Measurements from ENCODE around the gene SIRT2. TPM values are rescaled to one million over a fixed set of nuclear protein-coding genes. Genes with fewer than 3 reads are reported as not detected.
A peak's percentile ranks its signal among the peaks of the same experiment; 100 is the strongest.

SIRT2 gene
- total and polyA plus RNA-seq, 2 donors from 2014 or later = 36.0 to 56.9 TPM

- FAIRE-seq = no peak
Observed at GRCh38 chr19:38900202-38900629, 798 bp upstream of the SIRT2 start.

GRCh38 chr19:38898788-38899446 is 501 bp downstream of the SIRT2 start:
- FAIRE-seq = no peak
- Histone ChIP-seq H3K27me3 (ENCODE audit: control insufficient read depth, insufficient read depth, low read length) (no peaks in the 10 kb centered on the region), H3K4me1 (ENCODE audit: control insufficient read depth in 2 of 3, insufficient read depth in 2 of 3, low read depth in 1 of 3, low read length in 3 of 3) (peaks cover 4 to 18% (median 9%) of the 10 kb centered on the region in 3 donors), H3K9me3 (ENCODE audit: control insufficient read depth in 2 of 3, insufficient read depth in 1 of 3, low read length in 3 of 3) (peaks cover 0 to 3% (median 0%) of the 10 kb centered on the region in 3 donors), H3K4me3 (ENCODE audit: low read length in 3 of 3) (peak overlapping the region; percentile 74 to 95 (median 94)), H3K9ac (ENCODE audit: low read length in 3 of 3) (peak overlapping the region; percentile 80 to 95 (median 90)), H3K36me3 (ENCODE audit: control insufficient read depth in 2 of 3, insufficient read depth in 3 of 3, low read length in 3 of 3) (no peaks in the 10 kb centered on the region), H3K27ac (ENCODE audit: low read depth in 2 of 2, low read length in 2 of 2) (peak overlapping the region; percentile 79 to 80)
- no peak for TF ChIP-seq CTCF (IDR thresholded peaks at IDR 0.05; ENCODE audit: borderline replicate concordance, extremely low read depth, insufficient read depth)
- DNase-seq = peak in 1 of 5 donors; percentile 19
- intact Hi-C loops (cut with DNase I) = no loop called here

More at GRCh38 chr19:38900202-38900629, 798 bp upstream of the SIRT2 start:
- Histone ChIP-seq H3K9ac (ENCODE audit: low read length in 3 of 3) (peak overlapping the region; percentile 72 to 90 (median 77)), H3K4me3 (ENCODE audit: low read length in 3 of 3) (peak overlapping the region; percentile 73 to 86 (median 74)), H3K36me3 (ENCODE audit: control insufficient read depth in 2 of 3, insufficient read depth in 3 of 3, low read length in 3 of 3) (peaks cover 0 to 4% (median 0%) of the 10 kb centered on the region in 3 donors), H3K27ac (ENCODE audit: low read depth in 2 of 2, low read length in 2 of 2) (peak overlapping the region; percentile 72 to 90), H3K9me3 (ENCODE audit: control insufficient read depth in 2 of 3, insufficient read depth in 1 of 3, low read length in 3 of 3) (peaks cover 0 to 3% (median 0%) of the 10 kb centered on the region in 3 donors), H3K4me1 (ENCODE audit: control insufficient read depth in 2 of 3, insufficient read depth in 2 of 3, low read depth in 1 of 3, low read length in 3 of 3) (peaks cover 4 to 11% (median 9%) of the 10 kb centered on the region in 3 donors), H3K27me3 (ENCODE audit: control insufficient read depth, insufficient read depth, low read length) (no peaks in the 10 kb centered on the region)
- no peak for DNase-seq
- no peak for TF ChIP-seq CTCF (IDR thresholded peaks at IDR 0.05; ENCODE audit: borderline replicate concordance, extremely low read depth, insufficient read depth)
- intact Hi-C loops (cut with DNase I) = no loop called here

- intact Hi-C loops (cut with DNase I) = no loop called here
- H3K27me3 ChIP-seq (ENCODE audit: control insufficient read depth, insufficient read depth, low read length) = no peaks in the 10 kb centered on the region
- H3K4me3 ChIP-seq (ENCODE audit: low read length in 3 of 3) = no peak overlapping the region
- no peak for DNase-seq
- no peak for TF ChIP-seq CTCF (IDR thresholded peaks at IDR 0.05; ENCODE audit: borderline replicate concordance, extremely low read depth, insufficient read depth)
- H3K9me3 ChIP-seq (ENCODE audit: control insufficient read depth in 2 of 3, insufficient read depth in 1 of 3, low read length in 3 of 3) = no peaks in the 10 kb centered on the region
- no peak for FAIRE-seq
- peaks cover 4 to 20% (median 9%) of the 10 kb centered on the region in 3 donors for H3K4me1 ChIP-seq (ENCODE audit: control insufficient read depth in 2 of 3, insufficient read depth in 2 of 3, low read depth in 1 of 3, low read length in 3 of 3)
- H3K36me3 ChIP-seq (ENCODE audit: control insufficient read depth in 2 of 3, insufficient read depth in 3 of 3, low read length in 3 of 3) = peaks cover 0 to 6% (median 5%) of the 10 kb centered on the region in 3 donors
- H3K27ac ChIP-seq (ENCODE audit: low read depth in 2 of 2, low read length in 2 of 2) = no peak overlapping the region
- H3K9ac ChIP-seq (ENCODE audit: low read length in 3 of 3) = peak overlapping the region in 1 of 3 donors; percentile 19
Observed at GRCh38 chr19:38894968-38895367, 4.5 kb downstream of the SIRT2 start.

Measured in kidney (tissue), 14 donors.